Glomerular visceral epithelial cell (primary cell): Measurements from ENCODE around the gene ANKRD30A.
"Not testable (repeated sequence)": the region's sequence is repeated elsewhere in the genome, so short reads cannot be mapped to it uniquely, and the experiment has no call there.

ENCODE experiments used
- DNase-seq: peaks from one replicate; pipeline ENCODE4 v3.0.0-alpha.2; 2016; ENCODE audit errors: extremely low spot score

Gene ANKRD30A

DNA sequence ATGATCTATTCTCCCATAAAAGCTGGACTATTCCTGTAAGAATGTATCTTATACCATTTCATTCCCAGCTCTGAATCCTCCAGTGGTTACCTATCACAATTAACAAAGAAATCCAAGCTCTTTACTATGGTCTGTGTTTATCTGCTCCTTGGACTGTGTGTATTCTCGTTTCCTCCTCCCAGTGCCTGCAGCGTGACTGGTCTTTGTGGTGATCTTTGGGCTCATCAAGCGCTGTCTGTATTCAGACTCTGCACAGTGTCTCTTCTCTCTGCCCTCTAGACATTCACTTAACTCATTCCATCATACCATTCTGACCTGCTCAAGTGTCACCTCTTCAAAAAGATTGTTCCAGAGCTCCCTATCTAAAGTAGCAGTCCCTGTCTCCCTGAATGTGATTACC lies 130.4 kb downstream of the ANKRD30A start:
- DNase-seq = not testable (repeated sequence)

DNA sequence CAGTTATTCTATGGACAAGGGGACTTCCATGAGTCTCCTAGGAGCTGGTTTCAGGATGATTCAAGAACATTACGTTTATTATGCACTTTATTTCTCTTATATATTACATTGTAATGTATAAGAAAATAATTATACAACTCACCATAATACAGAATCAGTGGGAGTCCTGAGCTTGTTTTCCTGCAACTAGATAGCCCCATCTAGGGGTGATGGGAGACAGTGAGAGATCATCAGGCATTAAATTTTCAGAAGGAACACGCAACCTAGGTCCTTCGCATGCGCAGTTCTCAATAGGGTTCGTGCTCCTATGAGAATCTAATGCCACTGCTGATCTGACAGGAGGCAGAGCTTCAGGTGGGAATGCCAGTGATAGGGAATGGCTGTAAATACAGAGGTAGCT lies 137.9 kb downstream of the ANKRD30A start:
- no peak for DNase-seq

DNA sequence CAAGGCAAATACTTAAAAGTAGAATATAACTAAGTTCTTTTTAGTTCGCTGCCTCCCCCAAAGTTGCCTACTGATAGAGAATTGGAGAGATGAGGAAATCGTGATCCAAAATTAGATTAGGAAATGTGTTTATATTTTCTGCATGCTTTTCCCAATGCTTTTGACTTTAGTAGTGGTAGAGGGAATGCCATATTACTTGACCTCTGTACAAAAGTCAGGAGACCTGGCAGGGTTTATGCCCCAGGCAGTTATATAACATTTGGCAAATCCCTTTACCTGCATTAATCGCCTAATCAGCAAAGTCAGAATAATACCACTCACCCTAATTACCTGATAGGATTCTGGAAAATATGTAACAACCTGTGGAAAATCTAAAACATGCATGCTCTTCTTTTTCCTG lies 142.9 kb downstream of the ANKRD30A start:
- DNase-seq = no peak

DNA sequence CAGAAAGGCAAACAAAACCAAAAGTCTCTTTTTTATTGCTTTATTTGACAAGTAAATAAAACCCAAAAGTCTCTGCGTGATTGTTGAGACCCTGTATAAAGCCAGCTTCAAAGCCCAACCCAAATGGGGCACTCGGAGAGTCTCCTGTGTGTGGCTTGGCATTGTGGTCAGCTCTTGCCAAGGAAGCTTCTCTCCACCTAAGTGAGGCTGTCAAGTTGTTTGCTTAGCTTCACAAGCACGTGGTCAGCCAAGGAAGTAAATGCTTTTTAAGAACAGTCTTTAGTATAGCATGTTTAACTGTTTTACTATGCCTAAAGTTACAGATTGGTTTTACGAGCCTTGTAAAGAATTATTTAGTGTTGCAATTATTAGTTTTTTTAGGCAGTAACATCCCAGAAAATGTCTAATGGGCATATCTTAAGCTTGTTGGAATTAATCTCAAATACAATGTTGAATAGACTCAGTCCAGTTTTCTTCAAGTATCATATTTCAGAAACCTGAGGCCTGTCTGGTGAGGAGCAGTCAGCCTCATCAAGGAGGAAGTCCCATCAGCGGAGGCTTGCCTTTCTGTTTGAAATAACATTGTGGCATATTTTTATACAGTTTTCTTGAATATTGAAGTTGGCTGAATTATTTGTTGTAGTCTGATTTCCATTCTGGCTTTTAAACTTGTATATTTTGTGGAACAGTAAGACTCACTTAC lies 144.3 kb downstream of the ANKRD30A start:
- DNase-seq = no peak

DNA sequence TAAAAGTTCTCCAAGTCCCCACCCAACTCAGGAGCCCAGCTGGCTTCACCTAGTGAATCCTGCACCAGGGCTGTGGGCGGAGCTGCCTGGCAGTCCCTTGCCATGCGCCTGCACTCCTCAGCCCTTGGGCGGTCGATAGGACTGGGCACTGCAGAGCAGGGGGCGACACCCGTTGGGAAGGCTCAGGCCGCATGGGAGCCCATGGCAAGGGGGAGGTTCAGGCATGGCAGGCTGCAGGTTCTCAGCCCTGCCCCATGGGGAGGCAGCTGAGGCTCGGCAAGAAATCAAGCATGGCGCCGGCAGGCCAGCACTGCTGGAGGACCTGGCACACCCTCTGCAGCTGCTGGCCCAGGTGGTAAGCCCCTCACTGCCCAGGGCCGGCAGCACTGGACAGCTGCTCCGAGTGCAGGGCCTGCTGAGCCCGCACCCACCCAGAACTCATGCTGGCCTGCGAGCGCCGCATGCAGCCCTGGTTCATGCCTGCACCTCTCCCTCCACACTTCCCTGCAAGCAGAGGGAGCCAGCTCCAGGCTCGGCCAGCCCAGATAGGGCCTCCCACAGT lies 149.9 kb downstream of the ANKRD30A start:
- DNase-seq = no peak

DNA sequence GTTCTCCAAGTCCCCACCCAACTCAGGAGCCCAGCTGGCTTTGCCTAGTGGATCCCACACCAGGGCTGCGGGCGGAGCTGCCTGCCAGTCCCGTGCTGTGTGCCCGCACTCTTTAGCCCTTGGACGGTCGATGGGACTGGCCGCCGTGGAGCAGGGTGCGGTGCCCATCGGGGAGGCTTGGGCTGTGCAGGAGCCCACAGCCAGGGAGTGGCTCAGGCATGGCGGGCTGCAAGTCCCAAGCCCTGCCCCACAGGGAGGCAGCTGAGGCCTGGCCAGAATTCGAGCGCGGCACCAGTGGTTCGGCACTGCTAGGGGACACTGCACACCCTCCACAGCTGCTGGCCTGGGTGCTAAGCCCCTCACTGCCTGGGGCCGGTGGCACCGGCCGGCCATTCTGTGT lies 159.7 kb downstream of the ANKRD30A start:
- no peak for DNase-seq

DNA sequence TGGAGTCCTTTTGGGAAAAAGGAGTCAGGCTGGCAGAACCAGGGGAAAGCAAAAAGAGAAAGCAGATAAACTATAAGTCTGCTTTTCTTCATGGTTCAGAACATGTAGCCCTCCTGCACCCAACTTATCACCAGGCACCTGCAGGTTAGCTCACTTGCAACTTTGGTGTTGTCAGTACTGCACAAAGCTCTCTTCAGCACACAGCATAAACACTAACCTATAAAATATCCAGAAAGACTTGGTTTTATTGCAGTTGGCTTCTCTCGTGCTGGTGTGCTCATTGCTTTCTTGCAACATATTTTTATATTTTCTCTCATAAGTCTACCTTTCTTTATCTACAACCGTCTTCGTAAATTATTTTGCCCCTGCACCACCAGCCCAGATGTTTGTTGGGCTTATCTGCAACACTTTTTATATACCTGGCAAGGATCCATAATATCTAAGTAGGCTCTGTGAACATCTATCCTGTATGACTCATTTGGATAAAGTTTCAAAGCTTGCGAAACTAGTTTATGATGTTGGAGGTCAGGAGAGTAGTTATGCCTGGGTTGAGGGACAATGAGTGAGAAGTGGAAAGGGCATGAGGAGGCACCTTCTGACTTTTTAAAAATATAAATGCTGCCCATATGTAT lies 164.6 kb downstream of the ANKRD30A start:
- no peak for DNase-seq

DNA sequence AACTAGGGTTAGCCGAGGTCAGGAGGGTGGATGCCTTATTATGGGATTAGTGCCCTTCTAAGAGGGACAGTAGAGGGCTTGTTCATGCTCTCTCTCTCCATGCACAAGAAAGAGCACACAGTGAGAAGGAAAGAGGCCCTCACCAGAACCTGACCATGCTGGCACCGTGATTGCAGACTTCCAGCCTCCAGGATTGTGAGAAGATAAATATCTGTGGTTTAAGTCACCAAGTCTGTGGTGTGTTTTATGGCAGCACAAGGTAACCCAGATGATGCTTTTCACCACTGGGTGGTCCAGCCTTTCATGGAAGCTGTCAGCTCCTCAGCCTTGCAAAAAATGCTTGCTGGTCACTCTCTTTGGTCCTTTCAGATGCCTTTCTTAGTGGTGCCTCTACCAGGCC lies 175.9 kb downstream of the ANKRD30A start:
- DNase-seq = no peak

DNA sequence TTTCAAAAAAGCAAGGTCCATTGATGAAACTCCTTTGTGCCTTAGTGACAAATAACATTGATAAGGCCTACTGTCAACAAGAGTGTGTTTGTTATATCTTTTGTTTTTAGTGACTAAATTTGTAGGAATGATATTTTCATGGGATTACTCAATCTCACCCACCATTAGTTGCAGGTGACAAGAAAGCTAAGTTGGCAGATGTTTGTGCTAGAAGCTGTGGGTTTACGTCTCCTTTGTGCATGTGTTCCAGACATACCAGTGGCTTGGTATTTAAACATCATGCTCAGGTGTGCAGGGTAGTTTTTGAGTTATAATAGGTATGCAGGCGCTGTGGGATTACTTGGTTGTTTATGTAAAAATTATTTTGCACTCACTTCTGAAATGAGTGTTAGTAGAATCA lies 178.6 kb downstream of the ANKRD30A start:
- no peak for DNase-seq

DNA sequence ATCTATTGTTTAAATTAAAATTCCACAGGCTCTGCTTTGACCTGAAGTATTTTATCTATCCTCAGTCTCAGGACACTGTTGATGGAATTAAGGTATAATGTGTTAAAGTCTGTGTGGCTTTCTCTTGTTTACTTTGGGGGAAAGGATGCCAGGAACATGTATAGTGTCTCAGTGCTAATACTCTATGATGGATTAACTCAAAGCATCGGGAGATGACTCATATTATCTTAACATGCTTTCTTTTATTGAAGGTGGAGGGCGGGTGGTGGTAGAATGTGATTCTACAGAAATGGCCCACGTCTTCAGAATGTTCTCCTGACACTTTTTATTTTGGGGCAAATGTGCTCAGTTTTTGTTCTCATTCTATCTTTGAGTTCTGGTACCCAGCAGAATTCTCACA lies 189.0 kb downstream of the ANKRD30A start:
- no peak for DNase-seq

DNA sequence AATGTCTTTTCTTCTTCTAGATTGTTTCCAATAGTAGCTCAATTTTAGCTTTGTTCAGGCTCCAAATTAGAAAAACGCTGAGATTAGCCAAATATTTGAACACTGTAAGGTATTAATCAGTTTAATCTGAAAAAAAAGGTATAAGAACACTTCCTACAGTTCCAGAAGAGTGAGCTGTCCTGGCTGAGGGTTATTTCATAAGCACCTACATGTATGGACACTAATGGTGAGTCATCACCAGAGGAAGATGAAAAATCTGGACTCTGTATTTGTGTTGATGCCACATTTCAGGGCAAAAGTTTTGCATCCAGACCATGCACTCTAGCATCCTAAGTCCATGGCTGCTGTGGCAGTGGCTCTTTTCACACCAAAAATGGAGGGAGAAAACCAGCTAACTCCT lies 189.5 kb downstream of the ANKRD30A start:
- DNase-seq = no peak

DNA sequence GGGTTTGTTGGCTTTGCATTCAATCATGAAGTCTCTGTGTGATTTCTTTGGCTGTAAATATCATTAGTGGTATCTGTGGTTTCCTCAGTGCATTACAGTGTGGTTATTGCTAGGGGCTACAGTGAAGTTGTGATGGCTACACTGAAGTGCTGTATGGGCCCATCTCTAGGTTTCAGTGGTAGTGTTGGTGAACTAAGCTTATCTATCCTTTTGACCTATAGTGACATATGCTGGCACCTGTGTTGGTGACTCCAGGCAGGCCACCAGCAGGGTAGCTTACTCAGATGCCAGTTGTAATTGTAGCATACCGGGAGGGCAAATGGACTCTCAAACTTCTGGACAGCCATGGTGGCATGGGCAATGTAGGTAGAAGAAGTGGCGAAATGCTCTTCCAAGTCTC lies 219.0 kb downstream of the ANKRD30A start:
- no peak for DNase-seq

DNA sequence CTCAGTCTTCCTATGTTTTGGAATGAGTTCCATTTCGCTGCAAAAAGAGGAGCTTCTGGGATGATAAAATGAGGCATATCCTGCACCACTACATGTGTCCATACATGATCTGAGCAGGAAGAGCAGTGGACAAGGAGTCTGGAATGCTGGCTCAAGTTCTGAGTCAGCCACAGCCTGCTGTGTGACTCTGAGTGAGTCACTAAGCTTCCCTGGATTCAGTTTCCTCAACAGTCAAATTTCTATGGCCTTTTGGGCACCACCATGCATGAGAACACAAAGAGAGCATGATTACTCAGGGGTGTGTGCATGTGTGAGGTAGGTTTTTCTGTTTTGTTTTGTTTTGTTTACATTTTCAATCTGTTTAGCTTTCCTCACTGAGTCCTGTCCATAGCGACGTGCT lies 254.6 kb downstream of the ANKRD30A start:
- DNase-seq = no peak

DNA sequence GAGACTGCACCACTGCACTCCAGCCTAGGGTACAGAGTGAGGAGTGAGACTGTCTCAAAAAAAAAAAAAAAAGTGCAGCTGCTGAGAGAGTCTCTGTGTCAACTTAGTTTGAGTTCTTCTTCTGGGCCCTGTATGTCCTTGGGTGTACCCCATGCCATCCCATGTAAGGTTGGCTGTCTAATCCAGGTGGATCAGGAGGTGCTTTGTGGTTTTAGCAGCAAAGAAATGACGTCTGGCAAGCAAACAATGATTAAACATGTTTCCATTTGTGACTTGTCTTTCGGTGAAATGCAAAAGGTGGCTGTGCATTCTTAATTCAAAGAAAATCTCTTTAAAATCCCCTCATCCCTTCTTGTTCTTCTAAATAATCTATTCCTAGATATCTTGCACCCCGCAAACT lies 255.9 kb downstream of the ANKRD30A start:
- no peak for DNase-seq

DNA sequence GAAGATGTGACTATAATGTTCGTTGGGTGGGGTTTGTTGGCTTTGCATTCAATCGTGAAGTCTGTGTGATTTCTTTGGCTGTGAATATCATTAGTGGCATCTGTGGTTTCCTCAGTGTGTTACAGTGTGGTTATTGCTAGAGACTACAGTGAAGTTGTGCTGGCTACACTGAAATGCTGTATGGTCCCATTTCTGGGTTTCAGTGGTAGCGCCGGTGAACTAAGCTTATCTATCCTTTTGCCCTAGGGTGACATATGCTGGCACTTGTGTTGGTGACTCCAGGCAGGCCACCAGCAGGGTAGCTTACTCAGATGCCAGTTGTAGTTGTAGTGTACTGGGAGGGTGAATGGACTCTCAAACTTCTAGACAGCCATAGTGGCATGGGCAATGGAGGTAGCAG lies 259.5 kb downstream of the ANKRD30A start:
- no peak for DNase-seq

DNA sequence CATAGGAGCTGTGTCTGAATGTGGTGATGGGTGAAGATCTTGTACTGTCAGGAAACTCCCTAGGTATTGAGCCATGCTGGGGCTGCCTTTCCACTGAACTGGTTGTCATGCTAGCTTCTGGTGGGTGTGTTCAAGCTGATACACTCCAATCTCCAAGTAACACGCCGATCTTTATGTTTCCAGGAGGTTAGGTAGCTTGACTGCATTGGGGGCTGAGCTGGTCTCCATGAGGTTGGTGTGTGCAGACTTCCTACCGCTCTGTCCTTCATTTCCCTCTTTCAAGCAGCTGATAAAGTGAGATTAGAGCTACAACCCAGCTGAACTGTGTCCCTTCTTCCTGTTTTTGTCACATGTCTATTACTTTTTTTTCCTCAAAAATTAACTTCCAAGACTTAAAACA lies 265.5 kb downstream of the ANKRD30A start:
- no peak for DNase-seq

DNA sequence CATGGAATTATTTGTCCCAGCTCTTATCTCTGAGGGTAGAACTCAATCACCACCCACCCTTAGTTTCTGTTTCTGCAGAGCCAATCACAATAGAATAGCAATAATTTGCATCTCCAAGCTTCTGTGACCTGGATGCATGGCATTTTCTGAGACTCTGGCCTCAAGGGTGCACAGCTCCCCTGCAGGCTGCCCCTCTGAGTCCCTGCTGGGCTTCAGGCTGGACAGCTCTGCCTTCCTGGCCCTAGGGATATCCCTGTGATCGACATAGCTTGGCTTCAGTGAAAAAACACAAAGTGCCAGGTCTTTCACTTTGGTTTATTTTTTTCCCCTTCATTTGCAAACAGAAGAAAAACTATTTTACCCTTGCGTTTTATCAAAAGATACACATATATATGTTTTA lies 275.4 kb downstream of the ANKRD30A start:
- DNase-seq = not testable (repeated sequence)

DNA sequence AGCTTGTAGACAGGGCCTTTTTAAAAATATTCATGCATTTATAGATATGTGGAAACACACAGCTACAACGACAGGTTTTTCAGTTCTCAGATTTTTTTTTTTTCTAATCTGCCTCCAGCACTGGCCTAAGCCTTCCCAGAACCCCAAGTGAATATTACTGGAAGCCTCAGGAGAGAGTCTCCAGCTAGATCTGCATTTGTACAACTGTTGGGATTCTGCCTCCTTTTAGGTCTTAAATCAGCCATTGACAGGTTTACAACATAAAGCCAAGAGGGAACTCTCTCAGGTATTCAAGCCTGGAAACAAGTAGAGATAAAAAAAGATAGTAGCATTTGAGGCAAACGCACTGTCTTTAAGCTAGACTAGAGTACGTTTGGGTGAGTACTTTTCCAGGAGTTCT lies 275.8 kb downstream of the ANKRD30A start:
- no peak for DNase-seq

DNA sequence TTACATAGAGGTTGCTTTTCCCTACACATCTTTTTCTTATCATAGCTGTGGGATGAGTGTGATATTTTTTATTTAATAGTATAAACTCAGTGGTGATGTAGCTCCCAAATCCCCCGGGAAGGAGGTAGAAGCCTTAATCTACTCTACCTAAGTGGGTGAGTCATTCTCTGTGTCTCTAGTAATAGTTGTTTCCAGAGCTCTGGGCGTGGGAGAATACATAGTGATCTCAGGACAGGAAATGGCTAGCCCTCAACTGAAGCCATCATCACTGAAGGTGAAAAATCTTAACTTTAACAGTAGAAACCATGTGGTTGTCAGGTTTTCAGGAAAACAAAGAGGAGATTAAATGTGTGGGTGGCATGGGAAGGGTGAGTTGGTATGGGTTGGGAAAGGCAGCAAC lies 278.4 kb downstream of the ANKRD30A start:
- no peak for DNase-seq
